COLO668 (cell line): Measurements from ENCODE around the gene PEG3.

Experiments
- DNase-seq: peaks from one replicate; lab custom pipeline; 2025; ENCODE audit not compliant: unreplicated experiment; lab: John Stamatoyannopoulos, UW

Gene PEG3

DNA sequence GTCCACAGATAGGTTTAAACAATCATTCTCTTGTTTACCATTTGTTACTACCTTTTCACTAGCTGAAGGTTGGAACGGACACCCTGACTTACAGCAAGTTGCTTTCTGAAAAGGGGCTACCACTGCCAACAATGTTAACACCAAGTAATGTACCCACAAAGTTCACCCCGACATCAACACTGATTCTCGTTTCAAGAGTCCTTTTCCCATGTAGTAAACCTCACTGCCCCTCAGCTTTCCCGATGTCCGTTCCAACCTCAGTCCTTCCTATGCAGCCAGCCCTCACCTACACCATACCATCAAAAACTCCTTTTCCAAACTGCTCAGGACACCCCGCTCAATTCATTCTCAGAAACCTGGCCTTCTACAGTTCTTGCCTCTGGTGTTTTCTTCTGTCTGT is 29.0 kb downstream of the PEG3 start:
- no peak for DNase-seq

DNA sequence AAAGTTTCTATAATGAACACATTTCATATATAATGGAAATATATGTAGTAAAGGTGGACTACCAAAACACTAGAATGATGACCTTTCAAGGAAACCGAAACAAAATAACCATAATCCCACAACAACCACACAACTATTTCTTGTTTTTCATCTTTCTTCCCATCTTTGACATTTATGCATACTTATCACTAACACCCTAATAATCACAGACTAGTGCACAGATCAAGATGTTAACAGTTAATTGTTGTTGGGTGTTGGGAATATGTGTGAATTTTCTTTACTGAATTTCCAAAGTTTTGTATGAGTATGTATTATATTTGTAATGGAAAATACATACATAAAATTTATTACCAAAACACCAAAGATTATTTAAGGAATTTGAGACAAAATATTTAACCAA is 30.3 kb downstream of the PEG3 start:
- DNase-seq = no peak

DNA sequence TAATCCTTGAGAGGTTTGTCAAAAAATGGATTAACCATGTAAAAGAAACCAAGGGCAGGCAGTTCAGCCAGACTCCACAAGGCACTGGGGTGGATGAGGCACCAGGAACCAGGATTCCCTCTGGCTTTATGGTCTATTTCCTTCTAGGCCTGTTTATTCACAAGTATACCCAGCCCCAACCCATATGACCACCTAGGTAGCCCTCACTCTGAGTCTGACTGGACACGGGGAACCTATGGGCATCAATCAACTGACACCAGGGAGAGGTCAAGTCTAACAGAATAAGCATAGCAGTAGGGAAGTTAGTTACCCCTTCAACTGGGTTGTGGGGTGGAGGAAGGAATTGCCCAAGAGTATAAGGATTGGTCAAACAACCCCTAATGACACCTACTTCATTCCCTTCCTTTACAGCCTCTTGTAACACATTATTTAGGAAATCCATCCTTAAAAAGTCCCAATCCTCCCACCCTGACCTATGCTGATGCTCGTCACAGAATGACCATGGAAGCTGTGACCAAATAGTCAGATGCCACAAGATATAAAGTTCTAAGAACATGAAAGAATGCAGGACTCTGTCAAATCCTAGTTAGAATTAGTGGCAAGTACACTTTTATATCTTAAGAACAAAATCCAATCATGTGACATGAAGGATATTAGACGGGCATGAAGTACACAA is 31.7 kb downstream of the PEG3 start:
- no peak for DNase-seq

DNA sequence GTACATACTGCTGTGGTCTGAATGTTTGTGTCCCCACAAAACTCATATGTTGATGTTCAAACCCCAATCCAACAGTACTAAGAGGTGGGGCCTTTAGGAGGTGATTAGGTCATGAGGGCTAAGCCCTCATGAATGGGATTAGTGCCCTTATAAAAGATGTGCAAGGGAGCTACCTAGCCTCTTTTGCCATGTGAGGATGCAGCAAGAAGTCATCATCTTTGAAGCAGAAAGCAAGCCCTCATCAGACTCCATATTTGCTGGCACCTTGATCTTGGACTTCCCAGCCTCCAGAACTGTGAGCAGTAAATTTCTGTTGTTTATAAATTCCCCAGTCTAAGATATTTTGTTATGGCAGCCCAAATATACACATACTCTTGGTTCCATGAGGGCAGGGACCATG is 33.9 kb downstream of the PEG3 start:
- DNase-seq = no peak
